Measurements from ENCODE around the gene GMPR2.

Gene GMPR2

GRCh38 chr14:24266344-24267244 lies 33.9 kb downstream of the GMPR2 start:
- in situ Hi-C loops (cut with MboI; ENCODE audit: low sequenced_read_pairs): no loop called here

DNA sequence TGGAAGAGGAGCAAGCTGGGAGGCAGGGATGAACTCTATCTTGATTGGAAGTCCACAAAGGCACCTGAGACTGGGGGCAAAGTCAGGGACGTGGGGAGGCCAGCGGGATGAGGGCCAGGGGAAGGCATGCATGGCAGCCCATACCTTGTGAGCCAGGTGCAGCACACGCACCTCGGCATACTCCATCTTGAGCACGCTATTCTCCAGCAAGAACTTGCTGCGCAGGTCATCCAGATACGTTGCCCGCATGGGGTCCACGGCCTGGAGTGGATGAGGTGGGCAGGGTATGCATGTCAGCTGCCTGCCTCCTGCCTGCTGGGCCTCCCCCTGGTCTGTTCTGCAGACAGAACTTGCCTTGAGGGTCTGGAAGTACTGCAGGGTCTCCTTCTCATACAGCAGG lies 34.8 kb downstream of the GMPR2 start:
- in situ Hi-C loops (cut with MboI; ENCODE audit: low sequenced_read_pairs): no loop called here

DNA sequence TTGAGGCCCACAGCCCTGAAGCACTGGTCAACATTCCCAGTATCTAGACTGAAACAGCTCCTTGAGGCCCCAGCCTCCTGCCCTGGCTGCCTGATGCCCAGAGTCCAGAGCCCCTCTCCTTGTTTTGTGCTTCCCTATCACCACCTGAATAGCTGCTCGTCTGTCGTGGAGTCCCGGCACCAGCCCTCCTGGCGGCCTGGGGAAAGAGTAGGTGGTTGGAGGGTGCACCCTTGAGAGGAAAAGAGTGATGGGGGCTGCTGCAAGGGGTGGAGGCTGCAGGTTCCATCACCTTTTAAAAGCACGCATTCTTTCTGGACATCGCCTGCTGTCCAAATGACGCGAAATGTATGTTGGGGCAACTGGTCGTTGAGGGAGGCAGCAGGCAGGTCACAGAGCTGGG lies 35.5 kb downstream of the GMPR2 start:
- in situ Hi-C loops (cut with MboI; ENCODE audit: low sequenced_read_pairs): no loop called here

- in situ Hi-C loops (cut with MboI; ENCODE audit: low sequenced_read_pairs): no loop called here
These were observed 36.6 kb downstream of the GMPR2 start for GRCh38 chr14:24269368-24269767.

- in situ Hi-C loops (cut with MboI; ENCODE audit: low sequenced_read_pairs): no loop called here
These were observed 37.3 kb downstream of the GMPR2 start for GRCh38 chr14:24269910-24270536.

- in situ Hi-C loops (cut with MboI; ENCODE audit: low sequenced_read_pairs): no loop called here
These were observed 37.9 kb downstream of the GMPR2 start for GRCh38 chr14:24270537-24271133.

DNA sequence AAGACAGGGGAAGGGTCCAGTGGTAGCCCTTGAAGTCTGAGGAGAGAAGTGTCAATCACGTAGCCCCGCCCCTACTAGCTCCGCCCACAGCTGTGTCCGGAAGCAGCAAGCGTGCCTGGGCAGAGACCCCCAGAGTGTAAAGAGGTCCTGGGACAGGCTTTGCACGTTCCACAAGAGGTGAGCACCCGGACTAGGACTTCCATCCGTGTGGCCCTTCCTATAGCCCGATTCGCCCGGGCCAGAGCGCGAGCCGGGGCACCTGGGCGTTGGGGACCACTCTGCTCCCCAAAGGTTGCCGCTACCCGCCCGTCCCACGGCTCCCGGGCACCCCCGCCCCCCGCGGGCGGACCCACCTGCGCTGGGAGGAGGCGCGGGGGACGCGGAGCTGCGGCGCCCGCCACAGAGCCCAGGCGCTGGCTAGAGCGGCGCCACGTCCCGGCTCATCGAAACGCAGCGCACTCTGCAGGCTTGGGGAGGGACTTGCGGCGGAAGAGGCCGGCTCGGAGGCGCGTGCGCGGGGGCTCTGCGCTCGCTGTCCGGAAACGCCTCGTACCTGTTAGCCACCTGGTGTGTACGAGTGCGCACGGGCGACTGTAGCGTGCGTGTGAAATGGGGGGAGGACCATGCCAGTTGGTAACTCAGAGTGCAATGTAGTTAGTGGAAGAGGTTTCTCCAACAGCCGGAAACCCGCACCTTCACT lies 38.6 kb downstream of the GMPR2 start, which contains the start of gene RABGGTA:
Gene RABGGTA (minus strand): TSS at position 464 of the 700 bp plus-strand sequence. CDS start 482 bp downstream, outside the sequence.
- in situ Hi-C loops (cut with MboI; ENCODE audit: low sequenced_read_pairs): no loop called here

- in situ Hi-C loops (cut with MboI; ENCODE audit: low sequenced_read_pairs): no loop called here
These were observed 39.1 kb downstream of the GMPR2 start for GRCh38 chr14:24271834-24272263.

DNA sequence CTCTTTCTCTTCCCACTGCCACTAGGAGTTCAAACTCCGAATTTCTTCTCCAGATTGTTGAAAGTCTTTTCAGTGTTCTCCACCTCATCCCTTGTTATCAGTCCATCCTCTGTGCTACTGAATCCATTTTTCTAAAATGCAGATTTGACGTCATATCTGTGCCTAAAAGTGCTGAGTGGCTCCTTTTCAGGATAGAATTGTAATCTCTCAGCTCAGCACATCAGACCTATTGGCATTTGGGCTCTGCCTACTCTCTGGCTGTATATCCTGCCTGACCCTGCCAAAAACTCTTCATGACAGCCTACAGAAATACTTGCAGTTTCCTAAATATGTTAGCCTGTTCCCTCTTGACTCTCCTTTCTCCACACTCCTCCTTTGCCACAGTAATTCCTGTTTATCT lies 39.7 kb downstream of the GMPR2 start:
- in situ Hi-C loops (cut with MboI; ENCODE audit: low sequenced_read_pairs): no loop called here

GRCh38 chr14:24273422-24273998 lies 40.8 kb downstream of the GMPR2 start:
- in situ Hi-C loops (cut with MboI; ENCODE audit: low sequenced_read_pairs): no loop called here

DNA sequence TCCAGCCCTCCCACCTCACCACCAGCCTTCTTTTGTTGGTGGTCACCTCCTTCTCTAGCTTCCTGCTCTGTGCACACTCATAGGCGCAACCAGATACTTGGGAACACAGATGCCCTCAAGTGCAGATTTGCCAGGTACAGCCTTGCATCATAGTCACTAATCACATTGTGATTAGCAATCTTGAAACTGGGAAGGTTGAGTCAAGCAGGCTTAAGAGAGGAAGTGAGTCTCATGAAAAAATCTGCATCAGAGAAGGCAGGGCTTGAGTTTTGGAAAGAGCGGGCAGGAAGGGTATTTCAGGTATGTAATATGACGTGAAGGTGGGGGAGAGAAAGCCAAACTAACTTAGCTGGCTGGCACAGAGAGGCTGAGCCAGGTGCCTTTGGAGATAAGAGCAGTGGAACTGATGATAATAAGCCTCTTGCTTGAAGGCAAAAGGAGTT lies 41.4 kb downstream of the GMPR2 start:
- in situ Hi-C loops (cut with MboI; ENCODE audit: low sequenced_read_pairs): no loop called here

DNA sequence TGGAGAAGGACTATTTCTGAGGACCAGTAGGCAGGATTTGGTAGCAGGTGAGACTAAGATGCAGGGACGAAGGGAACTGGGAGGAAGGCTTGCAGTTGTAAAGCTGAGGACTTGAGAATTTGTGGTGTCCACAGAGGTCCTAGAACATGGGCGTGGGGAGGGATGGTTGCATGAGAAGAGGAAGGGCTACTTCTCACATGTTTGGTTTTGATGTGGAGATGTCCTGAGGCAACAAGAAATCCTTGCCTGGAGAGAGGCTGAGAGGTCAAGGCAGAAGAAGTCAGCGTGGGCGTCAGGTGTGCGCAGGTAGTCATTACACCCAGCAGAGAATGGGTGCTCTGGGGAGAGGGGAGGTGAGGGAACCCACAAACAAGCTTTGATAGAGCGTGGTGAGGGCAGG lies 44.3 kb downstream of the GMPR2 start:
- in situ Hi-C loops (cut with MboI; ENCODE audit: low sequenced_read_pairs): no loop called here

- in situ Hi-C loops (cut with MboI; ENCODE audit: low sequenced_read_pairs): no loop called here
These were observed 45.0 kb downstream of the GMPR2 start for GRCh38 chr14:24277606-24278321.

GRCh38 chr14:24278424-24278823 lies 45.7 kb downstream of the GMPR2 start:
- in situ Hi-C loops (cut with MboI; ENCODE audit: low sequenced_read_pairs): no loop called here

DNA sequence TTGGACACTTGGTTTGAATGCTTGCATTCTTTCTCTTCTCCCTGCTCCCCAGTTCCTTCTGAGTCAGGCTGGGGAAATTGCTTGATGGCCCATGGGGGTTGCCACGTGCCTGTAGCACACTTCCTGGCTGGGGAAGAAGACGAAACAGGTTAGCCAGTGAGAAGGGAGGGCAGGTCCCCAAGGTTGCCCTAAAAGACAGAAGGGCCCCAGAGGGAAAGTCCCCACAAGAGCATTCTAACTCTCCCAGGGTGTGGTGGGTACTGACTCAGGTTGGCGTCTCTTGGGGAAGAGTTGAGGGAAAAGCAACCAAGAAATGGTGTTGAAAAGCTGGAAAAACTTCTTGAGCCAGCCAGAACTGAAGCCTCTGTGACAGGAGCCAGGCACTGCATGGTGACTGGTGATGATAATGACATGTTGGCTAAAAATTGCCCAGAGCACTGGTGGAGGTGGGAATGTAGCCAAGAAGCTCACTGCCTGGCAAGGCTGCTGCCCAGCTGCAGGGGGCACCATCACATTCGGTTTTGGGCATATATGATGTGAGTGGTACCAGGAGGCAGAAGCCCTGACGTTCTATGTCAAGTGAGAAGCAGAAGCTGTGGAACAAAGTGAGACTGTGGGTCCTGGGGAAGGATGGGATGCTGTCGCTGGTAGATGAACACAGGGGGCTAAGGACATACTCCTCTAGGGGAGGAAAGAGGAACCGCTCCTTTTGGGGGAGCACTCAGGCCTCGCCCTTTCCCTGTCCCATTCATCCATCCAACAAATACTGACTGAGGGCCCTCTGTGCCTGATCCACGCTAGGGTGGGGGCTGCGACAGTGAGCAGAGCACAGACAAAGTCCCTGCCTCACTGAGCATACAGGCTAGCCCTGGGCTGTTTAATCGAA lies 46.8 kb downstream of the GMPR2 start:
- in situ Hi-C loops (cut with MboI; ENCODE audit: low sequenced_read_pairs): no loop called here

- in situ Hi-C loops (cut with MboI; ENCODE audit: low sequenced_read_pairs): no loop called here
These were observed 48.2 kb downstream of the GMPR2 start for GRCh38 chr14:24280797-24281460.

DNA sequence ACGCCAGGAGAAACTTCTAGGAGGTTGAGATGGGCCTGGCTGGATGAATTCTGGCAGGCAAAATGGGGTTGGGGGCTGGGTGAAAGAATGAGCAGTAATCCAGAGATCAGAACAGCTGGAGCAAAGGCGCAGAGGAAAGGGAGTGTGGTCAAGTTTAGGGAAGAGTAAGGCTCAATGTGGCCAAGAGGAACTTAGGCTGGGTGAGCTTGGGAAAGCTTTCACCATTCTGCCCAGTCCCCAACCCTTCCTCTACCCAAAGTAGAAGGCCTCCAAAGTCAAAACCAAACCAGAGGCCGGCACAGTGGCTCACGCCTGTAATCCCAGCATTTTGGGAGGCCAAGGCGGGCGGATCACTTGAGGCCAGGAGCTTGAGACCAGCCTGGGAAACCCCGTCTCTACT lies 48.9 kb downstream of the GMPR2 start:
- in situ Hi-C loops (cut with MboI; ENCODE audit: low sequenced_read_pairs): no loop called here

DNA sequence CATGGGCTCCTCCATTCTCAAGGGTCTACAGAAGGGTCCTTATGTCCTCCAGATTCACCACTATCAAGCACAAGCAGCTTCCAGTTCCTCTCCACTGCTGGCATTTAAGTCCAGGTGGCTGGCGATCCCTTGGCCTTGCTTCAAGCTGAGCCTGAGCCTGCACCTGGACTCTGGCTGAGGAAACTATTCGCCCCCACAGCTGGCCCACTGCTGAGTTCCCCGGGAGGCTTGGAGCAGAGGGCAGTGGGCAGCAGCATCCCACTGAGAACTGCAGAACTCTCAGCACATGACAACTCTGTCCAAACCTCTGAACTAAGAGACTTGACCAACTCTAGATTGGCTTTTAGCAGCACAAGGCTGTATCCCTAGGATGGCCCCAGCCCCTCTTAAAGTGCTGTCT lies 50.0 kb downstream of the GMPR2 start:
- in situ Hi-C loops (cut with MboI; ENCODE audit: low sequenced_read_pairs): no loop called here

All from HL-60/S4 (cell line).